Activated naive CD4-positive, alpha-beta T cell treated with anti-CD3 and anti-CD28 coated beads, Interleukin-2, amount 10 ng/mL, durations not matched to agents 7 days and 5 days (primary cell): ENCODE measurements around the gene LTA4H.
A peak's percentile ranks its signal among the peaks of the same experiment; 100 is the strongest.

Source experiments
- CTCF ChIA-PET: fragments of 350-600 bp; sonication (Branson Sonifier 250); formaldehyde crosslinking; loops from one replicate; lab custom pipeline; 2021; ENCODE audit warnings: antibody characterized with exemption; lab: Charles Lee
- DNase-seq: peaks from one replicate; pipeline ENCODE4 v3.0.0-alpha.2; 2020
- H3K27ac Mint-ChIP-seq: one replicate; pipeline ENCODE4 v1.8.0; 2021; ENCODE audit warnings: mild to moderate bottlenecking, moderate library complexity, mixed read lengths
- H3K27me3 Mint-ChIP-seq: one replicate; pipeline ENCODE4 v1.8.0; 2021; ENCODE audit warnings: mild to moderate bottlenecking, mixed read lengths
- H3K36me3 Mint-ChIP-seq: one replicate; pipeline ENCODE4 v1.8.0; 2021; ENCODE audit warnings: mixed read lengths
- H3K4me1 Mint-ChIP-seq: one replicate; pipeline ENCODE4 v1.8.0; 2021; ENCODE audit warnings: mixed read lengths
- H3K4me3 Mint-ChIP-seq: one replicate; pipeline ENCODE4 v1.8.0; 2021; ENCODE audit warnings: mild to moderate bottlenecking, moderate library complexity, mixed read lengths
- H3K9me3 Mint-ChIP-seq: one replicate; pipeline ENCODE4 v1.8.0; 2021; ENCODE audit warnings: mixed read lengths

Gene LTA4H

GRCh38 chr12:96034621-96035282, 635 bp downstream of the LTA4H start:
- H3K27ac Mint-ChIP-seq, result no peak overlapping the region
- H3K36me3 Mint-ChIP-seq, result peaks cover 9% of the 10 kb centered on the region
- CTCF ChIA-PET, result interaction anchor here (0.8 kb wide), 1 partner anchor 36 kb away, joined by 3 read pairs; no protein-coding TSS in a partner anchor

GRCh38 chr12:96033549-96034389, 1.6 kb downstream of the LTA4H start:
- CTCF ChIA-PET, result no interaction called here
- Mint-ChIP-seq H3K27me3 (no peaks in the 10 kb centered on the region), H3K4me3 (peak overlapping the region; percentile 37)

More at GRCh38 chr12:96034621-96035282, 635 bp downstream of the LTA4H start:
- H3K27me3 Mint-ChIP-seq, result no peaks in the 10 kb centered on the region
- no peak for DNase-seq
- no peak overlapping the region for H3K4me3 Mint-ChIP-seq
- no peaks in the 10 kb centered on the region for H3K9me3 Mint-ChIP-seq
- peaks cover 16% of the 10 kb centered on the region for H3K4me1 Mint-ChIP-seq

GRCh38 chr12:96029826-96030225, 5.6 kb downstream of the LTA4H start:
- Mint-ChIP-seq H3K4me1 (peaks cover 16% of the 10 kb centered on the region), H3K36me3 (peaks cover 27% of the 10 kb centered on the region), H3K9me3 (no peaks in the 10 kb centered on the region), H3K4me3 (no peak overlapping the region), H3K27me3 (no peaks in the 10 kb centered on the region), H3K27ac (no peak overlapping the region)
- no peak for DNase-seq
- CTCF ChIA-PET, result no interaction called here

More at GRCh38 chr12:96033549-96034389, 1.6 kb downstream of the LTA4H start:
- H3K36me3 Mint-ChIP-seq, result peaks cover 10% of the 10 kb centered on the region
- H3K9me3 Mint-ChIP-seq, result no peaks in the 10 kb centered on the region
- DNase-seq, result no peak
- H3K27ac Mint-ChIP-seq, result no peak overlapping the region
- peaks cover 16% of the 10 kb centered on the region for H3K4me1 Mint-ChIP-seq

GRCh38 chr12:96028538-96028937, 6.8 kb downstream of the LTA4H start:
- Mint-ChIP-seq H3K27ac (no peak overlapping the region), H3K27me3 (no peaks in the 10 kb centered on the region), H3K36me3 (peaks cover 31% of the 10 kb centered on the region), H3K9me3 (no peaks in the 10 kb centered on the region), H3K4me1 (peaks cover 16% of the 10 kb centered on the region), H3K4me3 (no peak overlapping the region)
- no peak for DNase-seq
- CTCF ChIA-PET, result no interaction called here

GRCh38 chr12:96026331-96026730, 9.1 kb downstream of the LTA4H start:
- no peaks in the 10 kb centered on the region for H3K27me3 Mint-ChIP-seq
- H3K36me3 Mint-ChIP-seq, result peaks cover 42% of the 10 kb centered on the region
- no peak for DNase-seq
- peaks cover 13% of the 10 kb centered on the region for H3K4me1 Mint-ChIP-seq
- CTCF ChIA-PET, result no interaction called here
- H3K9me3 Mint-ChIP-seq, result no peaks in the 10 kb centered on the region
- no peak overlapping the region for H3K4me3 Mint-ChIP-seq
- H3K27ac Mint-ChIP-seq, result no peak overlapping the region

GRCh38 chr12:96025518-96025917, 9.9 kb downstream of the LTA4H start:
- CTCF ChIA-PET, result no interaction called here
- Mint-ChIP-seq H3K36me3 (peaks cover 45% of the 10 kb centered on the region), H3K27ac (no peak overlapping the region), H3K4me1 (peaks cover 12% of the 10 kb centered on the region), H3K27me3 (no peaks in the 10 kb centered on the region), H3K4me3 (no peak overlapping the region), H3K9me3 (no peaks in the 10 kb centered on the region)
- DNase-seq, result no peak

GRCh38 chr12:96020314-96021003, 14.9 kb downstream of the LTA4H start:
- CTCF ChIA-PET, result interaction anchor here (0.6 kb wide), 1 partner anchor 452 kb away, joined by 3 read pairs; no protein-coding TSS in a partner anchor
- Mint-ChIP-seq H3K27ac (no peak overlapping the region), H3K27me3 (no peaks in the 10 kb centered on the region), H3K36me3 (peaks cover 36% of the 10 kb centered on the region), H3K9me3 (no peaks in the 10 kb centered on the region), H3K4me1 (peaks cover 4% of the 10 kb centered on the region), H3K4me3 (no peak overlapping the region)
- no peak for DNase-seq

GRCh38 chr12:96015672-96016071, 19.7 kb downstream of the LTA4H start:
- no peaks in the 10 kb centered on the region for H3K27me3 Mint-ChIP-seq
- DNase-seq, result no peak
- no peak overlapping the region for H3K27ac Mint-ChIP-seq
- no peaks in the 10 kb centered on the region for H3K9me3 Mint-ChIP-seq
- H3K36me3 Mint-ChIP-seq, result peaks cover 32% of the 10 kb centered on the region
- H3K4me3 Mint-ChIP-seq, result no peak overlapping the region
- CTCF ChIA-PET, result interaction anchor here (1.7 kb wide), 1 partner anchor 18 kb away, joined by 4 read pairs; no protein-coding TSS in a partner anchor
- H3K4me1 Mint-ChIP-seq, result no peaks in the 10 kb centered on the region

GRCh38 chr12:96014943-96015599, 20.3 kb downstream of the LTA4H start:
- Mint-ChIP-seq H3K27ac (no peak overlapping the region), H3K4me3 (no peak overlapping the region), H3K36me3 (peaks cover 34% of the 10 kb centered on the region), H3K9me3 (no peaks in the 10 kb centered on the region), H3K4me1 (no peaks in the 10 kb centered on the region), H3K27me3 (no peaks in the 10 kb centered on the region)
- no peak for DNase-seq
- CTCF ChIA-PET, result interaction anchor here (1.7 kb wide), 1 partner anchor 17 kb away, joined by 4 read pairs; no protein-coding TSS in a partner anchor

GRCh38 chr12:96007729-96008128, 27.7 kb downstream of the LTA4H start:
- Mint-ChIP-seq H3K9me3 (no peaks in the 10 kb centered on the region), H3K4me3 (no peak overlapping the region), H3K36me3 (peaks cover 37% of the 10 kb centered on the region), H3K4me1 (no peaks in the 10 kb centered on the region), H3K27ac (no peak overlapping the region), H3K27me3 (no peaks in the 10 kb centered on the region)
- CTCF ChIA-PET, result interaction anchor here (2.5 kb wide), 1 partner anchor 10 kb away, joined by 14 read pairs; no protein-coding TSS in a partner anchor
- DNase-seq, result no peak

- DNase-seq, result no peak
- Mint-ChIP-seq H3K27ac (no peak overlapping the region), H3K4me3 (no peak overlapping the region), H3K9me3 (no peaks in the 10 kb centered on the region), H3K4me1 (no peaks in the 10 kb centered on the region), H3K27me3 (no peaks in the 10 kb centered on the region), H3K36me3 (peaks cover 30% of the 10 kb centered on the region)
- CTCF ChIA-PET, result interaction anchor here (2.5 kb wide), 1 partner anchor 9 kb away, joined by 14 read pairs; no protein-coding TSS in a partner anchor
Measured at GRCh38 chr12:96006727-96007126, 28.7 kb downstream of the LTA4H start.

- Mint-ChIP-seq H3K9me3 (no peaks in the 10 kb centered on the region), H3K36me3 (peaks cover 17% of the 10 kb centered on the region), H3K27ac (peak overlapping the region; percentile 15), H3K27me3 (no peaks in the 10 kb centered on the region), H3K4me1 (peaks cover 7% of the 10 kb centered on the region), H3K4me3 (no peak overlapping the region)
- DNase-seq, result no peak
- CTCF ChIA-PET, result interaction anchor here (5.3 to 6.1 kb wide), 2 partner anchors 57 to 83 kb away, joined by 30 to 80 read pairs; partner anchors contain the start of genes AMDHD1 and CCDC38
Measured at GRCh38 chr12:96000858-96001257, 34.5 kb downstream of the LTA4H start.

- Mint-ChIP-seq H3K27me3 (no peaks in the 10 kb centered on the region), H3K36me3 (peaks cover 7% of the 10 kb centered on the region), H3K4me3 (no peak overlapping the region), H3K4me1 (peaks cover 7% of the 10 kb centered on the region), H3K27ac (no peak overlapping the region), H3K9me3 (no peaks in the 10 kb centered on the region)
- DNase-seq, result no peak
- CTCF ChIA-PET, result interaction anchor here (0.9 to 6.1 kb wide), 13 partner anchors 10 to 517 kb away, joined by 3 to 80 read pairs (median 8); partner anchors contain the start of genes AMDHD1, CCDC38 and LTA4H
Measured at GRCh38 chr12:95999484-95999883, 35.9 kb downstream of the LTA4H start.
